Loucy (cell line): ENCODE results near the gene GOLGA6L10.
"Not testable (repeated sequence)": the region's sequence is repeated elsewhere in the genome, so short reads cannot be mapped to it uniquely, and the experiment has no call there.

Source experiments
- CTCF ChIP-seq: fragments of 200-600 bp; sonication (generic); conservative IDR thresholded peaks from 2 replicates; pipeline ENCODE4 v1.5.1; 2014; ENCODE audit warnings: mild to moderate bottlenecking, antibody characterized with exemption, low read length
- EZH2phosphoT487 ChIP-seq: fragments of 200-600 bp; IDR thresholded peaks from 2 replicates; pipeline ENCODE4 v1.6.1; 2018; ENCODE audit warnings: antibody characterized with exemption, mild to moderate bottlenecking, moderate library complexity, borderline replicate concordance

- not testable (repeated sequence) for TF ChIP-seq CTCF, EZH2phosphoT487
These were observed 17.5 kb downstream of the GOLGA6L10 start for GRCh38 chr15:82331576-82332304.
